ENCODE data around the gene ZNF614.
"Not testable (repeated sequence)": the region's sequence is repeated elsewhere in the genome, so short reads cannot be mapped to it uniquely, and the experiment has no call there.

Gene ZNF614

GRCh38 chr19:52028027-52028779, at the start of gene ZNF614:
Gene ZNF614, minus strand, starts transcription at chr19:52028379. Its CDS starts 2,634 bp downstream, at chr19:52025745.
- no peak for DNase-seq

DNA sequence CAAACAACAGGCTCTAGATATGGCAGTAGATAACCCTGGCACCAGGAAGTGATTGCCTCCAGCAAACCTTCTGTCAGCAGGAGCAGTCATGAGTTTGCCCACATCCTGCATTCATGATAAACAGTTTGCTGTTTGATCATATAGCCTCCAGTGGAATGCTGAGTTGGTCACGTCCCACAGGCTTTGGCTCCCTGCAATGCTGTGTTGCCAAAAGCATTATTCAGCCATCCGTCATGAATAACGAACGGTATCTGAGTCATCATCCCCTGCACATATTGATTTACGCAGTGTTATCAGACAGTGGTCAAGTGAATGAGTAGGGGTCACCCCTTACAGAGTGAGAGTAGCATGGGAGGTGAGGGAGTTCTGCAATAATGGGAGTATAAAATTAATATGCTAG, 42.3 kb upstream of the ZNF614 start:
- no peak for DNase-seq

DNA sequence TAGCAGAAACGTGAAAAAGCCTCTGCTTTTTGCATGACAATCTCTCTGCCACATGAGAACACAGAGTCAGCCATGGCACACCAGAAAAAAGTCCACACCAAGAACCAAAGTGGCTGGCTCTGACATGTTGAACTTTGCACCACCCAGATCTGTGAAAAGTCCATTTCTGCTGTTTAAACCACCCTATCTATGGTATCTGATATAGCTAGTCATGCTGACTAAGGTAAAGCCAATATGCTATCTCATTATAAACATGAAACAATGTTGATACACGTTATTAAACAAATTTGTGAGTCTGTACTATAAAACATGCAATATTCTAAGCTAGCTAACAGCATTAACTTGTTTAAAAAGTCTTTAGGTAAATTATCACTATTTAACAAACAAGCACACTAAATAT, 41.5 kb upstream of the ZNF614 start:
- DNase-seq: no peak

DNA sequence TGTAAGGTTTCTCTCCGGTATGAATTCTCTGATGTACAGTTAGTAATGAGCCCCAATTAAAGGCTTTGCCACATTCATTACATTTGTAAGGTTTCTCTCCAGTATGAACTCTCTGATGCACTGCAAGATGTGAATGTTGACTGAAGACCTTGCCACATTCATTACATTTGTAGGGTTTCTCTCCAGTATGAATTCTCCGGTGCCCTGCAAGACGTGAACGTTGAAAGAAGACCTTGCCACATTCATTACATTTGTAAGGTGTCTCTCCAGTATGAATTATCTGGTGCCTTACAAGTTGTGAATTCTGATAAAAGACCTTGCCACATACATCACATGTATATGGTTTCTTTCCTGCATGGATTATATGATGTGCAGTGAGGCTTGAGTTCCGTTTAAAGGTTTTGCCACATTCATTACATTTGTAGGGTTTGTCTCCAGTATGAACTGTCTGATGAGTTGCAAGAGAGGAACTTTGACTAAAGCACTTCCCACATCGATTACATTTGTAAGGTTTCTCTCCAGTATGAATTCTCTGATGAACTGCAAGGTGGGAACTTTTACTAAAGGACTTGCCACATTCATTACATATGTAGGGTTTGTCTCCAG, 38.2 kb upstream of the ZNF614 start:
- no peak for DNase-seq

DNA sequence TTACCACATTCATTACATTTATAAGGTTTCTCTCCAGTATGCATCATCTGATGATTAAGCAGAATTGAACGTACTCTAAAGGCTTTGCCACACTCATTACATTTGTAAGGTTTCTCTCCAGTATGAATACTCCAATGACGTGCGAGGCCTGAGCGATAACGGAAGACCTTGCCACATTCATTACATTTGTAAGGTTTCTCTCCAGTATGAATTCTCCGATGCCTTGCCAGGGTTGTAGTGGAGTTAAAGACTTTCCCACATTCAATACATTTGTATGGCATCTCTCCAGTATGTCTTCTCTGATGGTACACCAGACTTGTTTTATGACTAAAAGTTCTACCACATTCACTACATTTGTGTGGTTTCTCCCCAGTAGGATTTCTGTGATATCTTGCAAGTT, 37.2 kb upstream of the ZNF614 start:
- DNase-seq: no peak

DNA sequence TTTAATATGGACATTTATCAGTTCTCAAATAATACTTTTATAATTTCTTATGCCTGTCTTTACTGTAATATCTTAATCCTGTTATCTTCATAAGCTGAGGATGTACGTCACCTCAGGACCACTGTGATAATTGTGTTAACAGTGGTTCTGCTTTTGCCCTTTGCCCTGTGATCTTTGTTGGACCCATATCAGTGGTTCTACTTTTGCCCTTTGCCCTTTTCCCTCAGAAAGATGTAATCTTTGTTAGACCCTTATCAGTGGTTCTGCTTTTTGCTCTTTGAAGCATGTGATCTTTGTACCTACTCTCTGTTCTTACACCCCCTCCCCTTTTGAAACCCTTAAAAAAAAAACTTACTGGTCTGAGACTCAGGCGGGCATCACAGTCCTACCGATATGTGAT, 28.3 kb upstream of the ZNF614 start:
- not testable (repeated sequence) for DNase-seq

DNA sequence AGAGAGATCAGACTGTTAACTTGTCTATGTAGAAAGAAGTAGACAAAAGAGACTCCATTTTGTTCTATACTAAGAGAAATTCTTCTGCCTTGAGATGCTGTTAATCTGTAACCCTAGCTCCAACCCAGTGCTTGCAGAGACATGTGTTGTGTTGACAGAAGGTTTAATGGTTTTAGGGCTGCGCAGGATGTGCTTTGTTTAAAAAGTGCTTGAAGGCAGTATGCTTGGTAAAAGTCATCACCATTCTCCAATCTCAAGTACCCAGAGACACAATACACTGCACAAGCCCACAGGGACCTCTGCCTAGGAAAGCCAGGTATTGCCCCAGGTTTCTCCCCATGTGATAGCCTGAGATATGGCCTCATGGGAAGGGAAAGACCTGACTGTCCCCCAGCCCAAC, 23.6 kb upstream of the ZNF614 start:
- DNase-seq: not testable (repeated sequence)

GRCh38 chr19:52048555-52049501, 20.6 kb upstream of the ZNF614 start, which contains the start of gene ZNF432:
Gene ZNF432, minus strand, starts transcription at chr19:52048838. Its CDS starts 1,970 bp downstream, at chr19:52046868.
- no peak for DNase-seq

DNA sequence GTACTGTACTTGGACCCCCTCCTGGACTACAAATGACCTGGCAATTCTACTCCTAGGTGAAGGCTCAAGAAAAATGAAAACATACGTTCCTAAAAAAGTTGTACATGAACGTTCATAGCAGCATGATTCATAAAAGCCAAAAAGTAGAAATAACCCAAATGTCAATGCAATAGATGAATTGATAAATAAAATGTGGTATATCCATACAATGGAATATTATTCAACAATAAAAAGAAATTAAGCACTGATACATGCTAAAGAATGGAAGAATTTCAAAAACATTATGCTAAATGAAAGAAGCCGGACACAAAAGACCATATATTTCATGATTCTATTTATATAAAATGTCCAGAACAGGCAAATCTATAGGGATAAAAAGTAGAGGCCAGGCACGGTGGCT, 11.0 kb upstream of the ZNF614 start:
- DNase-seq: no peak

DNA sequence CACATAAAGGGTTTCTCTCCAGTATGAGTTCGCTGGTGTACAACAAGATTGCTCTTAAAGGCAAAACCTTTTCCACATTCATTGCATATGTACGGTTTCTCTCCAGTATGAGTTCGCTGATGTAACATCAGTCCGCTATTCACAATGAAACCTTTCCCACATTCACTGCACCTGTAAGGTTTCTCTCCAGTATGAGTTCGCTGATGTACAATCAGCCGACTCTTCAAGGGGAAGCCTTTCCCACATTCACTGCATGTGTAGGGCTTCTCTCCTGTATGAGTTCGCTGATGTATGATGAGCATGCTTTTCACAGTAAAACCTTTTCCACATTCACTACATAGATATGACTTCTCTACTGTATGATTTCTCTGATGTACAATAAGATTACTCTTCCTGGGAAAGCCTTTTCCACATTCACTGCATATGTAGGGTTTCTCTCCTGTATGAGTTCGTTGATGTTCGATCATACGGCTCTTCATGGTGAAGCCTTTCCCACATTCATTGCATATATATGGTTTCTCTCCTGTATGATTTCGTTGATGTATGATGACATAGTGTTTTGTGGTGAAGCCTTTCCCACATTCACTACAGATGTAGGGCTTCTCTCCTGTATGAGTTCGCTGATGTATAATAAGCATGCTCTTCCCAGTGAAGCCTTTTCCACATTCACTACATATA, 6.0 kb upstream of the ZNF614 start:
- no peak for DNase-seq

DNA sequence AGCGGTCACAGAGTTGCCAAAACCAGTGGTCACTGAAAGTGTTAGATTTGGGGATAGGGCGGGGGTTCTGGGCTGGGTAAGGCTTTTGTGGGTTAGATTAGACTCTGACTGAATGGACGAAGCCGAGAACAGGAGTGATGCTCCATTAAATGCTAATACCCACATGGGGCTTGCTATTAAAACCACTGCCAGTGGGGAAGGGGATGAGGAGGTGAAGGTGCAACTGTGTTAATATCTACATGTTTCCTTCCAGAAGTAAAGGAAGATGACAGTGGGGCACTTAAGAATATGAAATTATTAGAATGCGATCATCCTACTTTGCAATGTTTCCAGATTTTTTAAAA, 573 bp upstream of the ZNF614 start:
- no peak for DNase-seq

- not testable (repeated sequence) for DNase-seq
Observed at GRCh38 chr19:52026255-52026990, 1.8 kb downstream of the ZNF614 start.

GRCh38 chr19:52024478-52024877, 3.7 kb downstream of the ZNF614 start:
- DNase-seq: not testable (repeated sequence)

GRCh38 chr19:52022193-52022592, 6.0 kb downstream of the ZNF614 start:
- DNase-seq: no peak

GRCh38 chr19:52020506-52020905, 7.7 kb downstream of the ZNF614 start:
- DNase-seq: no peak

- DNase-seq: no peak
Observed at GRCh38 chr19:52010674-52011073, 17.5 kb downstream of the ZNF614 start.

DNA sequence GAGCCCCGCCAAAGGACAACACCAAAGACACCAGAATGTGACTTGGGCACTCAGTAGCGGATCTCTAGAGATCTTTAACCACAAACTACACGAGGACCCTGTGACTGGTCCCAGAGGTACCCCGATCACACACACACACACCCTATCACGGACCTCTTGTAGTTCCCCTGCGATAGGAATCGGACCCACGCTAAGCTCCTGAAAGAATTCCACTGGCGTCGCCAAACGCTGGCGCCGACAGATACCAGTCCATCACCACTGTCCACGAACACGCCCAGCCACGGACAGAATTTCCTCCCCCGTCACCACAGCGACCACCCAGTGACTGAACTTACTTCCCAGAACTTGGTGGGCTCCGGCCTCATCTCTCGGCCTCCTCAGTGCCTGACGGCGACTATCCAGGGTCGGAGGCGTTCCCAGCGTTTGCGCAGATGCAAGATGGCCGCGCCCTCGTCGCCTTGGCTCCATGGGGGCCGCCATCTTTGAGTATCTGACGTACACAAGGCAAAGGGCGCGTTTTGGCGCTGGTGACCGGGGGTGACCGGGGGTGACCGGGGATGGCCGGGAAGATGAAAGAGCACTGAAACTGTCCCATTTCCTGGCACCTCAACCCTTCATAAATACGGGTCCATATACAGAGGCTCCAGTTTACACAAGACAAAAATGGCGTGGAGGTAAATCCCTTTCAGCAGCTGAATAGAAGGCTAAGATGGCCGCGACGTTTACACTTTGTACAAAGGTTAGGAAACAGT, 20.2 kb downstream of the ZNF614 start, which contains the start of gene ZNF615:
TSS of gene ZNF615 (minus strand) at position 406 of the 752 bp plus-strand sequence. CDS start 4,500 bp downstream, outside the sequence.
- DNase-seq: no peak

GRCh38 chr19:52007451-52007805, 20.8 kb downstream of the ZNF614 start:
- no peak for DNase-seq

GRCh38 chr19:51994048-51994644, 34.0 kb downstream of the ZNF614 start:
- DNase-seq: no peak

- DNase-seq: no peak
Observed at GRCh38 chr19:51993422-51993821, 34.8 kb downstream of the ZNF614 start.

All from SIG-M5 (cell line).